ENCODE results near the gene AUTS2. TPM values are rescaled to one million over a fixed set of nuclear protein-coding genes. Genes with fewer than 3 reads are reported as not detected.

Gene AUTS2
- total and polyA plus RNA-seq, 9 of the 15 experiments (the other 6 are each of a cell fraction or from before 2014, with no cell fraction given), result 0.58 TPM; not detected in 8

- no peaks in the 10 kb centered on the region for H3K9me1 ChIP-seq (ENCODE audit: control insufficient read depth, insufficient read depth, low read length)
- FAIRE-seq (no peak), DNase-seq (ENCODE audit: extremely low read depth in 1 of 4, low spot score in 3 of 4) (no peak), ATAC-seq (no peak)
- in situ Hi-C loops (cut with MboI), result no loop called here
- no peaks in the 10 kb centered on the region for H3K79me2 ChIP-seq (ENCODE audit: control insufficient read depth, insufficient read depth, low read length)
- no peak overlapping the region for H3K4me3 ChIP-seq
- H3K4me2 ChIP-seq (ENCODE audit: insufficient read depth, low read length), result no peak overlapping the region
- H3K9me3 ChIP-seq (replicated peaks; ENCODE audit: control insufficient read depth, insufficient read depth, low read depth, low read length), result no peaks in the 10 kb centered on the region
- no TSS peak for BruUV-seq (replicated peaks)
- no peaks in the 10 kb centered on the region for H3K36me3 ChIP-seq (ENCODE audit: control insufficient read depth, insufficient read depth, low read length)
- H3K27ac ChIP-seq (ENCODE audit: extremely low read depth, low read depth, low read length), result no peak overlapping the region
- TF ChIP-seq ZNF444 (CRISPR knock-in tag; IDR thresholded peaks at IDR 0.05), result no peak
- TF ChIP-seq TRIM28 (IDR thresholded peaks at IDR 0.05), result no peak
- no peak for TF ChIP-seq SUPT5H (IDR thresholded peaks at IDR 0.05)
- no peak for TF ChIP-seq OTX1 (CRISPR knock-in tag; IDR thresholded peaks at IDR 0.05)
- no peak for TF ChIP-seq BMI1 (IDR thresholded peaks at IDR 0.05; ENCODE audit: low read length)
- TF ChIP-seq ZNF253 (CRISPR knock-in tag; conservative IDR thresholded peaks at IDR 0.05), result no peak
- TF ChIP-seq ZFPM2 (CRISPR knock-in tag; IDR thresholded peaks at IDR 0.05), result no peak
- TF ChIP-seq C11orf30 (IDR thresholded peaks at IDR 0.05; ENCODE audit: low read depth), result no peak
- no peak for TF ChIP-seq ZBTB43 (CRISPR knock-in tag; IDR thresholded peaks at IDR 0.05)
- TF ChIP-seq TAL1 (IDR thresholded peaks at IDR 0.05), result no peak
- TF ChIP-seq ILF3 (IDR thresholded peaks at IDR 0.05; ENCODE audit: borderline replicate concordance), result no peak
- 0% methylated on average over 2 of the region's 2 CpGs for WGBS (ENCODE audit: insufficient coverage, low coverage, missing lambda C conversion rate)
- H2AFZ ChIP-seq (ENCODE audit: low read depth, low read length), result no peak overlapping the region
- ChIA-PET POLR2A (interaction anchor here (0.6 kb wide), 1 partner anchor 729 kb away, joined by 3 read pairs; no protein-coding TSS in a partner anchor), CTCF (ENCODE audit: low intra/inter-chr PET ratio) (no interaction called here)
- H3K9ac ChIP-seq (ENCODE audit: insufficient read depth in 1 of 2, low read depth in 2 of 2, low read length in 2 of 2), result no peak overlapping the region
- H4K20me1 ChIP-seq (replicated peaks; ENCODE audit: control insufficient read depth, insufficient read depth, low read length), result no peaks in the 10 kb centered on the region
- H3K4me1 ChIP-seq (replicated peaks in 1 of 2; ENCODE audit: control insufficient read depth in 2 of 2, insufficient read depth in 2 of 2, low read length in 2 of 2), result no peaks in the 10 kb centered on the region; a peak in 1 of 5 replicates
- intact Hi-C loops (cut with micrococcal nuclease), result no loop called here
- H3K27me3 ChIP-seq (ENCODE audit: control insufficient read depth in 2 of 2, insufficient read depth in 2 of 2, low read length in 2 of 2), result peaks cover 0 to 14% of the 10 kb centered on the region in 2 experiments; a peak in 3 of 5 replicates
Observed at GRCh38 chr7:70835658-70836057, 1237.4 kb downstream of the AUTS2 start.
